Neural crest cell (in vitro differentiated cells): ENCODE results near the gene SEMA3C. TPM values are rescaled to one million over a fixed set of nuclear protein-coding genes. Genes with fewer than 3 reads are reported as not detected.

Source experiments
- DNase-seq: peaks from one replicate; pipeline ENCODE4 v3.0.0; 2021; ENCODE audit warnings: low read depth, mixed read lengths, low spot score
- H3K27ac Mint-ChIP-seq: one replicate; pipeline ENCODE4 v1.8.0; 2021; ENCODE audit warnings: mild to moderate bottlenecking, mixed read lengths; ENCODE audit not compliant: unreplicated experiment
- H3K27me3 Mint-ChIP-seq: 2 replicates; pipeline ENCODE4 v1.8.0; 2021; ENCODE audit warnings: low read depth, mild to moderate bottlenecking, mixed read lengths
- H3K36me3 Mint-ChIP-seq: 2 replicates; pipeline ENCODE4 v1.8.0; 2021; ENCODE audit warnings: low read depth, mild to moderate bottlenecking, mixed read lengths
- H3K4me1 Mint-ChIP-seq: 2 replicates; pipeline ENCODE4 v1.8.0; 2021; ENCODE audit warnings: mixed read lengths
- H3K4me3 Mint-ChIP-seq: one replicate; pipeline ENCODE4 v1.8.0; 2021; ENCODE audit warnings: mild to moderate bottlenecking, mixed read lengths
- H3K9me3 Mint-ChIP-seq: 2 replicates; pipeline ENCODE4 v1.8.0; 2021; ENCODE audit warnings: mixed read lengths
- total RNA-seq: library from RNA; stranded (reverse); gene quantifications from 2 replicates; pipeline ENCODE4 v1.2.1, GENCODE V29; 2021
- TF ChIP-seq, protein P1 (sequence below): fragments of 200-600 bp; sonication (generic); conservative IDR thresholded peaks from 2 replicates; pipeline ENCODE4 v1.5.0; 2021; ENCODE audit warnings: antibody characterized with exemption, mild to moderate bottlenecking

SEMA3C gene
- total RNA-seq, 1 donor from 2014 or later: 36.6 TPM

DNA sequence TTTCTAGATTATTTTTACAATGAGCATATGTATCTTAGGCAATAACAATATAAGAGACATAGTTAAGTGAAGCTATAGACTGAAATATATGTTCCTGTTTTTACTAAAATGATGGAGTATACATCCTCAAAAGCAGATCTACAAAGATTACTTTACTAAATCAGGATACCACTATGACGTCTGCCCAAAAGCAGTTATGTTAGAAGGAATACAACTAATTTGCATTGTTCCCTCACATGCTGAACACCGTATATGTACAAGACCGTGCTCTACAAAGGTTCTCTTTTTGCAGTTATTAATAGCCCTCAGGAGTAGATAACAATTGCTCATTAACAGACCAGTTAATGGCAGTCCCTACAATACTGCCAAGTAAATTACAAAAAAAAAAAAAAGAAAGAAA, 143.0 kb downstream of the SEMA3C start:
- DNase-seq: no peak
- no peaks in the 10 kb centered on the region for H3K36me3 Mint-ChIP-seq
- no peak overlapping the region for H3K27ac Mint-ChIP-seq
- no peak overlapping the region for H3K4me3 Mint-ChIP-seq
- TF ChIP-seq, protein P1, sequence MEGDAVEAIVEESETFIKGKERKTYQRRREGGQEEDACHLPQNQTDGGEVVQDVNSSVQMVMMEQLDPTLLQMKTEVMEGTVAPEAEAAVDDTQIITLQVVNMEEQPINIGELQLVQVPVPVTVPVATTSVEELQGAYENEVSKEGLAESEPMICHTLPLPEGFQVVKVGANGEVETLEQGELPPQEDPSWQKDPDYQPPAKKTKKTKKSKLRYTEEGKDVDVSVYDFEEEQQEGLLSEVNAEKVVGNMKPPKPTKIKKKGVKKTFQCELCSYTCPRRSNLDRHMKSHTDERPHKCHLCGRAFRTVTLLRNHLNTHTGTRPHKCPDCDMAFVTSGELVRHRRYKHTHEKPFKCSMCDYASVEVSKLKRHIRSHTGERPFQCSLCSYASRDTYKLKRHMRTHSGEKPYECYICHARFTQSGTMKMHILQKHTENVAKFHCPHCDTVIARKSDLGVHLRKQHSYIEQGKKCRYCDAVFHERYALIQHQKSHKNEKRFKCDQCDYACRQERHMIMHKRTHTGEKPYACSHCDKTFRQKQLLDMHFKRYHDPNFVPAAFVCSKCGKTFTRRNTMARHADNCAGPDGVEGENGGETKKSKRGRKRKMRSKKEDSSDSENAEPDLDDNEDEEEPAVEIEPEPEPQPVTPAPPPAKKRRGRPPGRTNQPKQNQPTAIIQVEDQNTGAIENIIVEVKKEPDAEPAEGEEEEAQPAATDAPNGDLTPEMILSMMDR: no peak
- no peaks in the 10 kb centered on the region for H3K27me3 Mint-ChIP-seq
- no peaks in the 10 kb centered on the region for H3K9me3 Mint-ChIP-seq
- H3K4me1 Mint-ChIP-seq: peaks cover 7% of the 10 kb centered on the region

DNA sequence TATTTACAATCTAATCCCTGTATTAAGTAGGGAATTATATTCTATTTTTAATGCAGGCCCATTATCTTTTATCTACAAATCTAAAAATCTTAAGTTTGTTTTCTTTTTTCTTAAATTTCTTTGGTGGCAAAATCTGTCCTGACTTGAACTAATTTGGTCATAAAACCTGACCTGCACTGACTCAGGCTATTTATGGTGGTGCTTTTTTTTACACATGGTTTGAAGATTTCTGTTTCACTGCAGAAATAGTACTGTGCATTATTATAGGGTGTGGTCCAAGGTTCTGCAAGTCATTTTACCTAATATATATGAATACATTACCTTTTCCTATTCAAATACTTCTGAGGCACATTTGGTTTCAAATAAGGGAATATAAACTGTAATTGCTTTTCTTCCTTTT, 143.4 kb downstream of the SEMA3C start:
- H3K27ac Mint-ChIP-seq: no peak overlapping the region
- H3K4me1 Mint-ChIP-seq: peaks cover 5% of the 10 kb centered on the region
- H3K4me3 Mint-ChIP-seq: no peak overlapping the region
- H3K36me3 Mint-ChIP-seq: no peaks in the 10 kb centered on the region
- H3K9me3 Mint-ChIP-seq: no peaks in the 10 kb centered on the region
- TF ChIP-seq, protein P1: no peak
- no peak for DNase-seq
- no peaks in the 10 kb centered on the region for H3K27me3 Mint-ChIP-seq

DNA sequence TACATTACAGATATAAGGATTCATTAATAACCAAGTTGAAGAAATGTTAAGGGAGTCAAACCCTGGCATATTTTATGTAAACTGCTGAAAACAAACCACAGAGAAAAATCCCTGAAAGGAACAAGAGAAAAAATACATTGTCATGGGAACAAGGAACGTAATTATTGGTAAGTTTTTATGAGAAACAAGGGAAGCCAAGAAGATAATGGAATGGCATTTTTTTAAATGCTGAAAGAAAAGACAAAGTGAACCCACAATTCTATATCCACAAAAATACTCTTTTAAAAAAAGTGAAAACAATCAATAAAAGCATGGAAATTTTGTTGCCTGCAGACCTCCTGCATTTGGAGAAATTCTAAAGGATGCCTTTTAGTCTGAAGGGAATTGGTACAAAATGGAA, 144.0 kb downstream of the SEMA3C start:
- H3K27ac Mint-ChIP-seq: no peak overlapping the region
- no peak for DNase-seq
- TF ChIP-seq, protein P1: no peak
- H3K27me3 Mint-ChIP-seq: no peaks in the 10 kb centered on the region
- H3K9me3 Mint-ChIP-seq: no peaks in the 10 kb centered on the region
- peaks cover 5% of the 10 kb centered on the region for H3K4me1 Mint-ChIP-seq
- H3K36me3 Mint-ChIP-seq: no peaks in the 10 kb centered on the region
- no peak overlapping the region for H3K4me3 Mint-ChIP-seq

DNA sequence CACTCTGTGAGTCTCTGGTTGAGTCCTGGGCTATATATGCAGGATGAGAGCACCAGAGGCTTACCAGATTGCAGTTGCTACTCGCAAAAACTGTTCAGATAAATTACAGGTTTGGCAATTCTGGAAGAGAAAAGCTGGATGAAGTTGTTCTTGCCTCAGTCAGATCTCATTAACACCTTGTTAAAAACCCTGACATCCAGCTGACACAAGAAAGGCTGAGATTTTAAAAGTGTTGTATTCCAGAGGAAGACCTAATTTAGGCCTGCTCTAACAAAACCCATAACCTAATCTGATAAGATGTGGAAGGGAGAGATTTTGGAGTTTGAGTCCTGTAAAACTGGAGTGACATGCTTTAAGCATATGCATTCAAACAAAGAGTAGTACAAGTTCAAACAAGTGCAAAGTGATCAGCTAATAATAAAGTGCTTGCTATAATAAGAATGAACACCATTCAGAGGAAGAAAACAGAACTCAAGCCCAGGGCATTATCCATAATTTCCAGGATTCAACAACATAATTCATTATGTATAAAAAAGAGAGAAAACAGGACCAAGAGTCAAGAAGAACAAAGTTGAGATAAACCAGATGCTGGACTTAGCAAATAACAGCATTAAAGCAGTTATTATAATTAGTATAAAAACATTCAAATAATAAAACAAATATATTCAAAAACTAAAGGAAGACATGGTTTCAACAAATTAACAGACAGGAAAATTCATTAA, 144.9 kb downstream of the SEMA3C start:
- H3K4me3 Mint-ChIP-seq: no peak overlapping the region
- H3K4me1 Mint-ChIP-seq: peaks cover 5% of the 10 kb centered on the region
- TF ChIP-seq, protein P1: no peak
- H3K27me3 Mint-ChIP-seq: no peaks in the 10 kb centered on the region
- no peaks in the 10 kb centered on the region for H3K9me3 Mint-ChIP-seq
- H3K27ac Mint-ChIP-seq: no peak overlapping the region
- no peaks in the 10 kb centered on the region for H3K36me3 Mint-ChIP-seq
- no peak for DNase-seq

DNA sequence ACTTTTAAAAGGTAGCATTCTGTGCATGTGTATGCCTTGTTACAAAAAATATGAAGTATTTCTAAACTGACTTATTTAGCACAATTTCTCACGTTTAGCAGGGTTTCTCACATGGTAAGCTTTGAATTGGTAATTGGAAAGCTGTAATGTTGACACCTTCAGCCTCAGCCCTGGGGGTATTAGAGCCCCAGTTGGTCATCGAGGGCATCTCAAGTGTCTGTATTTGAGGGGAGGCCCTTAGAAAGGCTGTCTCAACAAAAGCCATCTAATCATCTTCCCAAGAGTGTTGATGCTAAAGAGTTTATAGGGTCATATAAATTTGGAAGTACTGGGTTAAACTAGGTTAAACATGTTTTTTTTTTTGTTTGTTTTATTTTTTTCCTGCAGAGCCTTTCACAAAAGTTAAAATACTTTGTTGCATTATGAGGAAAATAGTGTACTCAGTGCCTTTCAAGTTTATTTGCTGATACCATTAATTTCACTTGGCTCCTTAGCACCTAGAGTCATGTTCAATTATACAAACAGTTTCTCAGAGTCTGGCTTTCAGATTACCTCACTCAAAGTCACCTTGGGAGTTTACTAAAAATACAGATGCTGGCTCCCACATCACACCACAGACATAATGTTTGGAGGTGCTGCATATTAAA, 146.4 kb downstream of the SEMA3C start:
- Mint-ChIP-seq H3K27ac (no peak overlapping the region), H3K4me3 (no peak overlapping the region), H3K36me3 (no peaks in the 10 kb centered on the region), H3K27me3 (no peaks in the 10 kb centered on the region), H3K9me3 (no peaks in the 10 kb centered on the region), H3K4me1 (peaks cover 5% of the 10 kb centered on the region)
- no peak for DNase-seq
- TF ChIP-seq, protein P1: no peak
